Peyer's patch (tissue), 4 donors: ENCODE data around the gene PGAP3.

Experiments
- CTCF ChIP-seq, 6 experiments: fragments of 450-650 bp in 4 of 6; fragments of 200-600 bp in 2 of 6; sonication (generic) in 1 of 6; IDR thresholded peaks; one replicate each; pipeline ENCODE4 v1.5.1; 2017 to 2019; ENCODE audit warnings: antibody characterized with exemption in 6 of 6, mild to moderate bottlenecking in 3 of 6, moderate library complexity in 1 of 6
- POLR2A ChIP-seq, 2 donors: fragments of 450-650 bp; IDR thresholded peaks; one replicate each; pipeline ENCODE4 v1.5.1; 2017; ENCODE audit warnings: antibody characterized with exemption in 2 of 2, mild to moderate bottlenecking in 2 of 2, moderate library complexity in 2 of 2

GRCh38 chr17:39701012-39701783 is 13.3 kb upstream of the PGAP3 start:
- TF ChIP-seq POLR2A (IDR thresholded peaks at IDR 0.05) (peak; percentile 90 to 97), CTCF (IDR thresholded peaks at IDR 0.05) (peak in 1 of 6 experiments; percentile 2)
